H1 (cell line): ENCODE data around the gene CDX4.

Experiments
- ATF3 ChIP-seq: IDR thresholded peaks from 2 replicates; pipeline ENCODE4 v1.6.1; 2011; ENCODE audit warnings: low read depth, mild to moderate bottlenecking, low read length; ENCODE audit not compliant: insufficient read depth
- CHD1 ChIP-seq: IDR thresholded peaks from 2 replicates; pipeline ENCODE4 v1.6.1; 2012; ENCODE audit warnings: low read depth, low read length, improper control_type of control experiment

- TF ChIP-seq CHD1 (no peak), ATF3 (no peak)
Observed at GRCh38 chrX:73457306-73457705, 10.5 kb downstream of the CDX4 start.
